Smooth muscle cell (in vitro differentiated cells): Measurements from ENCODE around the gene PTH2R. TPM values are rescaled to one million over a fixed set of nuclear protein-coding genes. Genes with fewer than 3 reads are reported as not detected.

ENCODE experiments used
- DNase-seq: peaks from one replicate; lab custom pipeline; 2025; ENCODE audit not compliant: unreplicated experiment; lab: John Stamatoyannopoulos, UW
- H2AFZ ChIP-seq: fragments of 200-600 bp; sonication (generic); 2 replicates; pipeline ENCODE4 v1.6.0; 2016; ENCODE audit warnings: antibody characterized with exemption, low read depth, mild to moderate bottlenecking
- H3F3A ChIP-seq: fragments of 200-600 bp; sonication (generic); 2 replicates; pipeline ENCODE4 v1.6.0; 2017; ENCODE audit warnings: antibody characterized with exemption, low read depth
- H3K27ac ChIP-seq: fragments of 200-600 bp; sonication (generic); 2 replicates; pipeline ENCODE4 v1.5.1; 2016; ENCODE audit warnings: low read depth, mild to moderate bottlenecking
- H3K27me3 ChIP-seq: fragments of 200-600 bp; sonication (generic); 2 replicates; pipeline ENCODE4 v1.6.1; 2016; ENCODE audit warnings: low read depth, mild to moderate bottlenecking
- H3K36me3 ChIP-seq: fragments of 200-600 bp; sonication (generic); 2 replicates; pipeline ENCODE4 v1.5.1; 2016; ENCODE audit warnings: low read depth
- H3K4me1 ChIP-seq: fragments of 200-600 bp; sonication (generic); 2 replicates; pipeline ENCODE4 v1.5.1; 2016; ENCODE audit warnings: low read depth
- H3K4me2 ChIP-seq: fragments of 200-600 bp; sonication (generic); 2 replicates; pipeline ENCODE4 v1.6.0; 2016; ENCODE audit warnings: mild to moderate bottlenecking
- H3K4me3 ChIP-seq: fragments of 200-600 bp; sonication (generic); 2 replicates; pipeline ENCODE4 v1.5.1; 2016; ENCODE audit warnings: mild to moderate bottlenecking
- H3K79me2 ChIP-seq: fragments of 200-600 bp; sonication (generic); 2 replicates; pipeline ENCODE4 v1.6.0; 2016; ENCODE audit warnings: low read depth, mild to moderate bottlenecking
- H3K9ac ChIP-seq: fragments of 200-600 bp; sonication (generic); 2 replicates; pipeline ENCODE4 v1.6.0; 2016; ENCODE audit warnings: low read depth
- H3K9me3 ChIP-seq: fragments of 200-600 bp; sonication (generic); replicated peaks from 2 replicates; pipeline ENCODE4 v1.5.1; 2016; ENCODE audit warnings: low read depth
- H4K20me1 ChIP-seq: fragments of 200-600 bp; sonication (generic); 2 replicates; pipeline ENCODE4 v1.6.0; 2016; ENCODE audit warnings: low read depth
- WGBS: methylation state at CpG from one replicate; pipeline ENCODE4 v1.1.7; 2016; ENCODE audit warnings: low lambda C conversion rate; 5-methylcytosine and 5-hydroxymethylcytosine counted together
- polyA plus RNA-seq: library from polyadenylated mRNA; unstranded; fragments of >200 nt; fragmentation: Nextera tagmentation; extraction: Ambion mirVana; gene quantifications from 2 replicates; pipeline ENCODE4 v1.2.1, GENCODE V29; 2016
- total RNA-seq: library from RNA; depleted of rRNA; stranded (reverse); fragments of >200 nt; gene quantifications from 2 replicates; pipeline ENCODE4 v1.2.3, GENCODE V29; 2014
- TF ChIP-seq, protein P1 (sequence below): fragments of 200-600 bp; sonication (generic); IDR thresholded peaks from 2 replicates; pipeline ENCODE4 v1.5.1; 2017; ENCODE audit warnings: borderline replicate concordance, mild to moderate bottlenecking, antibody characterized with exemption; ENCODE audit not compliant: insufficient read depth, poor library complexity, severe bottlenecking

PTH2R gene
- total and polyA plus RNA-seq, 2 experiments from 2014 or later = not detected

DNA sequence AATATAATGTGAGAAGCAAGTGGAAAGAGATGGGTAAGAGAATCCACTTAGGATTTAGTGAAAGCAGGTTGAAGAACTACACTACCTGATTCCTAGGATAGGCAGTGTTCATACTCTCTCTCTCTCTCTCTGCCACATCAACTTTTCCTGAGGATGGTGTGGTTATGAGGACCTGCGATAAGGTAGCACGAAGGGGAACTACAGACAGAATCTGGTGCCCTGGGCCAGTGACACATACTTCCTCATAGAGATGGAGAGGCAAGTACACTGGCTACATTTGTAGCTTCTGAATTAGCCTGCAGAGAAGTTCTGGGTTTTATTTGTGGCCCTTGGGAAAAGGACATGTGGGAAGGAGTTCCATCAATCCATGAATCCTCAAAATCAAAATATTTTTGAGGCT is 44.5 kb downstream of the PTH2R start:
- no peak for DNase-seq
- no peaks in the 10 kb centered on the region for H3F3A ChIP-seq
- H3K4me1 ChIP-seq = no peaks in the 10 kb centered on the region
- H3K9me3 ChIP-seq = no peaks in the 10 kb centered on the region
- no peak overlapping the region for H3K4me2 ChIP-seq
- no peak overlapping the region for H3K9ac ChIP-seq
- no peaks in the 10 kb centered on the region for H3K79me2 ChIP-seq
- no peaks in the 10 kb centered on the region for H3K36me3 ChIP-seq
- H3K27me3 ChIP-seq = no peaks in the 10 kb centered on the region
- H2AFZ ChIP-seq = no peak overlapping the region
- H3K27ac ChIP-seq = no peak overlapping the region
- TF ChIP-seq, protein P1, sequence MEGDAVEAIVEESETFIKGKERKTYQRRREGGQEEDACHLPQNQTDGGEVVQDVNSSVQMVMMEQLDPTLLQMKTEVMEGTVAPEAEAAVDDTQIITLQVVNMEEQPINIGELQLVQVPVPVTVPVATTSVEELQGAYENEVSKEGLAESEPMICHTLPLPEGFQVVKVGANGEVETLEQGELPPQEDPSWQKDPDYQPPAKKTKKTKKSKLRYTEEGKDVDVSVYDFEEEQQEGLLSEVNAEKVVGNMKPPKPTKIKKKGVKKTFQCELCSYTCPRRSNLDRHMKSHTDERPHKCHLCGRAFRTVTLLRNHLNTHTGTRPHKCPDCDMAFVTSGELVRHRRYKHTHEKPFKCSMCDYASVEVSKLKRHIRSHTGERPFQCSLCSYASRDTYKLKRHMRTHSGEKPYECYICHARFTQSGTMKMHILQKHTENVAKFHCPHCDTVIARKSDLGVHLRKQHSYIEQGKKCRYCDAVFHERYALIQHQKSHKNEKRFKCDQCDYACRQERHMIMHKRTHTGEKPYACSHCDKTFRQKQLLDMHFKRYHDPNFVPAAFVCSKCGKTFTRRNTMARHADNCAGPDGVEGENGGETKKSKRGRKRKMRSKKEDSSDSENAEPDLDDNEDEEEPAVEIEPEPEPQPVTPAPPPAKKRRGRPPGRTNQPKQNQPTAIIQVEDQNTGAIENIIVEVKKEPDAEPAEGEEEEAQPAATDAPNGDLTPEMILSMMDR = no peak
- no peak overlapping the region for H3K4me3 ChIP-seq
- 76% methylated on average over 2 of the region's 2 CpGs for WGBS
- H4K20me1 ChIP-seq = no peaks in the 10 kb centered on the region

DNA sequence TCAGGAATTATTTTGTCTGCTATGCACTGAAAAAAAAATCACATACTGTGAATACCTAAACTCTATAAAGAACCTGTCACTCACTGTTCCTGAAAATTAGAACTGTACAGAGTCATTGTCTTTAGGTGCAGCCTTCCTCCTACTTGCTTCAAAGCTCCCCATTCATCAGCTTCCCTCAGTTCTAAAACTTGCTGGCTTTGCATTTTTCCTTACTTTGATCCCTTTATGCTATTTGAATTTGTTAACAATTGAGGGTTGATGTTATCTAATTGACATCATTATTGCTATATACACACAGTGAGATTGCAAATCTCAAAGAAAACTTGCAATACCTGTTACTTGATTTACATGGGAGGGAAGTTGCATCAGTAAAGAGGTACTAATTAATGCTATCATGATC is 48.3 kb downstream of the PTH2R start:
- Histone ChIP-seq H3K27ac (no peak overlapping the region), H3K4me1 (no peaks in the 10 kb centered on the region), H3K79me2 (no peaks in the 10 kb centered on the region), H2AFZ (no peak overlapping the region), H3K4me2 (no peak overlapping the region), H3K9ac (no peak overlapping the region), H3K4me3 (no peak overlapping the region), H3F3A (no peaks in the 10 kb centered on the region), H3K27me3 (no peaks in the 10 kb centered on the region), H3K9me3 (no peaks in the 10 kb centered on the region), H4K20me1 (no peaks in the 10 kb centered on the region), H3K36me3 (no peaks in the 10 kb centered on the region)
- TF ChIP-seq, protein P1 = no peak
- DNase-seq = no peak

GRCh38 chr2:208463721-208464120 is 57.1 kb downstream of the PTH2R start:
- Histone ChIP-seq H4K20me1 (no peaks in the 10 kb centered on the region), H3K27me3 (no peaks in the 10 kb centered on the region), H3K9me3 (no peaks in the 10 kb centered on the region), H3K27ac (no peak overlapping the region), H3K4me2 (no peak overlapping the region), H3F3A (no peaks in the 10 kb centered on the region), H3K79me2 (no peaks in the 10 kb centered on the region), H3K36me3 (no peaks in the 10 kb centered on the region), H3K9ac (no peak overlapping the region), H3K4me1 (no peaks in the 10 kb centered on the region), H3K4me3 (no peak overlapping the region), H2AFZ (no peak overlapping the region)
- WGBS = 78% methylated on average over 3 of the region's 3 CpGs
- TF ChIP-seq, protein P1 = no peak
- DNase-seq = no peak

DNA sequence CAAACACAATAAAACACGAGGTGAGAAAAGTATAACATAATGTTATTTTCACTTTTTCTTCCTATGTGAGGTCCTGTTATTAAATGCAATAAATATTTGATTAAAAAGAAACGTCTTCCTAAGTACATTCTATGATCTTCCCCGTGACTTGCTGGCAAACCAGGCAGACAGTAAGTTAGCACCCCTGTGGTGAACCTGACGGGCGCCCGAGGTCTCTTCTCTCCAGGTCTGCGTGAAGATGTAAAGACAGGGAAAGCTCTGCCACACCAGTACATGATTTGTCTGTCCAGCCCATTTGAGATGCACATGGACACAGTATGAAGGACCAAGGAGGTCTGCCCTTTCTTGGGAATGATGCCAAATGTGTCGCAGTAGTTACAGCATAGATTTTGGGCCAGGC is 57.6 kb downstream of the PTH2R start:
- TF ChIP-seq, protein P1 = no peak
- 88% methylated on average over 8 of the region's 8 CpGs for WGBS
- no peaks in the 10 kb centered on the region for H3K36me3 ChIP-seq
- H4K20me1 ChIP-seq = no peaks in the 10 kb centered on the region
- H3K4me3 ChIP-seq = no peak overlapping the region
- H2AFZ ChIP-seq = no peak overlapping the region
- H3K79me2 ChIP-seq = no peaks in the 10 kb centered on the region
- no peaks in the 10 kb centered on the region for H3K4me1 ChIP-seq
- H3K27ac ChIP-seq = no peak overlapping the region
- no peaks in the 10 kb centered on the region for H3K9me3 ChIP-seq
- H3K9ac ChIP-seq = no peak overlapping the region
- no peak overlapping the region for H3K4me2 ChIP-seq
- no peaks in the 10 kb centered on the region for H3F3A ChIP-seq
- DNase-seq = no peak
- H3K27me3 ChIP-seq = no peaks in the 10 kb centered on the region
